Mononuclear cell (primary cell): ENCODE data around the gene GPC6. TPM values are rescaled to one million over a fixed set of nuclear protein-coding genes. Genes with fewer than 3 reads are reported as not detected.

Experiments used
- H3K27me3 ChIP-seq: 2 replicates; pipeline ENCODE4 v1.6.0; 2011; ENCODE audit warnings: low read length, control low read depth; ENCODE audit not compliant: insufficient read depth
- H3K4me1 ChIP-seq: 2 replicates; pipeline ENCODE4 v1.5.1; 2011; ENCODE audit warnings: mild to moderate bottlenecking, low read length, control low read depth; ENCODE audit not compliant: insufficient read depth
- H3K4me3 ChIP-seq: 2 replicates; pipeline ENCODE4 v1.5.1; 2011; ENCODE audit warnings: mild to moderate bottlenecking, low read length, moderate library complexity
- H3K9me3 ChIP-seq: 2 replicates; pipeline ENCODE4 v1.5.1; 2011; ENCODE audit warnings: low read depth, mild to moderate bottlenecking, control low read depth, low read length
- total RNA-seq: library from RNA; depleted of rRNA; stranded (reverse); fragments of >200 nt; gene quantifications from one replicate; pipeline ENCODE4 v1.2.3, GENCODE V29; 2012

Gene GPC6
- total RNA-seq, 1 donor: 0.31 TPM

- H3K9me3 ChIP-seq: peaks cover 7% of the 10 kb centered on the region
Observed at GRCh38 chr13:94073007-94073744, 846.6 kb downstream of the GPC6 start.

GRCh38 chr13:94079876-94080275, 853.3 kb downstream of the GPC6 start:
- no peak overlapping the region for H3K4me3 ChIP-seq
- peaks cover 7% of the 10 kb centered on the region for H3K9me3 ChIP-seq
- no peaks in the 10 kb centered on the region for H3K4me1 ChIP-seq
- H3K27me3 ChIP-seq: no peaks in the 10 kb centered on the region

More at GRCh38 chr13:94073007-94073744, 846.6 kb downstream of the GPC6 start:
- Histone ChIP-seq H3K4me1 (no peaks in the 10 kb centered on the region), H3K4me3 (no peak overlapping the region), H3K27me3 (no peaks in the 10 kb centered on the region)

GRCh38 chr13:94080527-94080926, 853.9 kb downstream of the GPC6 start:
- H3K9me3 ChIP-seq: peaks cover 7% of the 10 kb centered on the region
- no peak overlapping the region for H3K4me3 ChIP-seq
- no peaks in the 10 kb centered on the region for H3K27me3 ChIP-seq
- no peaks in the 10 kb centered on the region for H3K4me1 ChIP-seq

GRCh38 chr13:94087100-94087499, 860.5 kb downstream of the GPC6 start:
- Histone ChIP-seq H3K9me3 (no peaks in the 10 kb centered on the region), H3K27me3 (no peaks in the 10 kb centered on the region), H3K4me3 (no peak overlapping the region), H3K4me1 (no peaks in the 10 kb centered on the region)

GRCh38 chr13:94088742-94089141, 862.1 kb downstream of the GPC6 start:
- H3K27me3 ChIP-seq: no peaks in the 10 kb centered on the region
- H3K4me3 ChIP-seq: no peak overlapping the region
- no peaks in the 10 kb centered on the region for H3K4me1 ChIP-seq
- H3K9me3 ChIP-seq: no peaks in the 10 kb centered on the region

GRCh38 chr13:94090773-94091480, 864.3 kb downstream of the GPC6 start:
- Histone ChIP-seq H3K9me3 (no peaks in the 10 kb centered on the region), H3K4me1 (no peaks in the 10 kb centered on the region), H3K27me3 (no peaks in the 10 kb centered on the region), H3K4me3 (no peak overlapping the region)

- Histone ChIP-seq H3K27me3 (no peaks in the 10 kb centered on the region), H3K4me1 (no peaks in the 10 kb centered on the region)
Observed at GRCh38 chr13:94093652-94094315, 867.2 kb downstream of the GPC6 start.

GRCh38 chr13:94109715-94110374, 883.2 kb downstream of the GPC6 start:
- H3K4me1 ChIP-seq: no peaks in the 10 kb centered on the region
- H3K27me3 ChIP-seq: no peaks in the 10 kb centered on the region
- H3K4me3 ChIP-seq: no peak overlapping the region
- H3K9me3 ChIP-seq: no peaks in the 10 kb centered on the region

More at GRCh38 chr13:94093652-94094315, 867.2 kb downstream of the GPC6 start:
- Histone ChIP-seq H3K4me3 (no peak overlapping the region), H3K9me3 (no peaks in the 10 kb centered on the region)

- Histone ChIP-seq H3K9me3 (no peaks in the 10 kb centered on the region), H3K4me1 (no peaks in the 10 kb centered on the region), H3K27me3 (no peaks in the 10 kb centered on the region), H3K4me3 (no peak overlapping the region)
Observed at GRCh38 chr13:94112227-94112626, 885.6 kb downstream of the GPC6 start.

- Histone ChIP-seq H3K4me3 (no peak overlapping the region), H3K4me1 (no peaks in the 10 kb centered on the region), H3K9me3 (no peaks in the 10 kb centered on the region), H3K27me3 (no peaks in the 10 kb centered on the region)
Observed at GRCh38 chr13:94112731-94113130, 886.1 kb downstream of the GPC6 start.

- no peaks in the 10 kb centered on the region for H3K27me3 ChIP-seq
- H3K9me3 ChIP-seq: no peaks in the 10 kb centered on the region
- no peaks in the 10 kb centered on the region for H3K4me1 ChIP-seq
- no peak overlapping the region for H3K4me3 ChIP-seq
Observed at GRCh38 chr13:94113245-94113644, 886.6 kb downstream of the GPC6 start.

GRCh38 chr13:94114166-94114565, 887.6 kb downstream of the GPC6 start:
- no peak overlapping the region for H3K4me3 ChIP-seq
- no peaks in the 10 kb centered on the region for H3K9me3 ChIP-seq
- H3K27me3 ChIP-seq: no peaks in the 10 kb centered on the region
- no peaks in the 10 kb centered on the region for H3K4me1 ChIP-seq

- Histone ChIP-seq H3K4me3 (no peak overlapping the region), H3K27me3 (no peaks in the 10 kb centered on the region), H3K9me3 (no peaks in the 10 kb centered on the region), H3K4me1 (no peaks in the 10 kb centered on the region)
Observed at GRCh38 chr13:94115054-94115453, 888.4 kb downstream of the GPC6 start.

GRCh38 chr13:94119360-94119936, 892.8 kb downstream of the GPC6 start:
- no peaks in the 10 kb centered on the region for H3K4me1 ChIP-seq
- no peaks in the 10 kb centered on the region for H3K9me3 ChIP-seq
- no peaks in the 10 kb centered on the region for H3K27me3 ChIP-seq
- H3K4me3 ChIP-seq: no peak overlapping the region

- H3K27me3 ChIP-seq: no peaks in the 10 kb centered on the region
- no peak overlapping the region for H3K4me3 ChIP-seq
- H3K4me1 ChIP-seq: no peaks in the 10 kb centered on the region
- no peaks in the 10 kb centered on the region for H3K9me3 ChIP-seq
Observed at GRCh38 chr13:94120878-94121277, 894.3 kb downstream of the GPC6 start.
